HEK293 (cell line): ENCODE measurements around the gene MATCAP1.
A peak's percentile ranks its signal among the peaks of the same experiment; 100 is the strongest.

Experiments
- CTCF ChIA-PET: fragments of 350-600 bp; formaldehyde crosslinking; extraction: SDS; loops from one replicate; lab custom pipeline; 2021; ENCODE audit warnings: antibody characterized with exemption; lab: Yijun Ruan, JAX
- POLR2A ChIA-PET: fragments of 300-600 bp; formaldehyde crosslinking; extraction: SDS; loops from one replicate; lab custom pipeline; 2020; ENCODE audit warnings: antibody characterized with exemption, inconsistent platforms; lab: Yijun Ruan, JAX
- H3K27ac ChIP-seq: fragments of 200-500 bp; sonication (Bioruptor generic); 2 replicates; pipeline ENCODE4 v1.5.1; 2014; ENCODE audit warnings: low read depth, low read length, control low read depth, inconsistent platforms; ENCODE audit errors: extremely low read depth
- H3K36me3 ChIP-seq, 2 experiments: fragments of 200-500 bp in 1 of 2; sonication (Bioruptor generic) in 1 of 2; 1 replicate in 1 of 2; 2 replicates in 1 of 2; pipeline ENCODE4 v1.5.1; 2014 to 2017; ENCODE audit warnings: inconsistent platforms in 2 of 2, low read length in 2 of 2; ENCODE audit not compliant: control insufficient read depth in 2 of 2, insufficient read depth in 1 of 2
- H3K4me1 ChIP-seq: fragments of 200-500 bp; sonication (Bioruptor generic); 2 replicates; pipeline ENCODE4 v1.5.1; 2014; ENCODE audit warnings: mild to moderate bottlenecking, low read length, inconsistent platforms; ENCODE audit not compliant: control insufficient read depth, insufficient read depth
- H3K4me3 ChIP-seq: 2 replicates; pipeline ENCODE4 v1.5.1; 2011; ENCODE audit warnings: low read depth, mild to moderate bottlenecking, control low read depth, low read length, moderate library complexity
- H3K9me3 ChIP-seq: fragments of 200-500 bp; sonication (Bioruptor generic); 2 replicates; pipeline ENCODE4 v1.5.1; 2014; ENCODE audit warnings: low read depth, low read length, inconsistent platforms; ENCODE audit not compliant: control insufficient read depth, insufficient read depth
- FEZF1 ChIP-seq: fragments of 450-650 bp; formaldehyde crosslinking; IDR thresholded peaks from 2 replicates; pipeline ENCODE4 v1.5.1; 2016; ENCODE audit warnings: missing biosample characterization, missing genetic modification characterization
- GLI4 ChIP-seq: fragments of 450-650 bp; formaldehyde crosslinking; IDR thresholded peaks from 2 replicates; pipeline ENCODE4 v1.5.1; 2016; ENCODE audit warnings: missing biosample characterization, missing genetic modification characterization
- IKZF3 ChIP-seq: fragments of 450-650 bp; IDR thresholded peaks from 2 replicates; pipeline ENCODE4 v1.5.0; 2018; ENCODE audit warnings: missing biosample characterization, mild to moderate bottlenecking, missing genetic modification characterization, moderate library complexity
- MYNN ChIP-seq: fragments of 450-650 bp; formaldehyde crosslinking; IDR thresholded peaks from 2 replicates; pipeline ENCODE4 v1.5.1; 2016; ENCODE audit warnings: missing biosample characterization, missing genetic modification characterization, borderline replicate concordance
- OSR2 ChIP-seq: fragments of 450-650 bp; formaldehyde crosslinking; IDR thresholded peaks from 2 replicates; pipeline ENCODE4 v1.5.1; 2016; ENCODE audit warnings: missing biosample characterization, missing genetic modification characterization
- ZBTB10 ChIP-seq: fragments of 450-650 bp; formaldehyde crosslinking; IDR thresholded peaks from 2 replicates; pipeline ENCODE4 v1.5.1; 2016; ENCODE audit warnings: missing biosample characterization, missing genetic modification characterization
- ZBTB17 ChIP-seq: fragments of 450-650 bp; formaldehyde crosslinking; IDR thresholded peaks from 2 replicates; pipeline ENCODE4 v1.5.1; 2016; ENCODE audit warnings: missing biosample characterization, missing genetic modification characterization
- ZFP3 ChIP-seq: fragments of 450-650 bp; formaldehyde crosslinking; IDR thresholded peaks from 2 replicates; pipeline ENCODE4 v1.5.1; 2016; ENCODE audit warnings: low read depth, missing biosample characterization, missing genetic modification characterization
- ZIC2 ChIP-seq: fragments of 450-650 bp; formaldehyde crosslinking; IDR thresholded peaks from 2 replicates; pipeline ENCODE4 v1.5.1; 2016; ENCODE audit warnings: missing biosample characterization, missing genetic modification characterization
- ZNF175 ChIP-seq: fragments of 450-650 bp; formaldehyde crosslinking; IDR thresholded peaks from 2 replicates; pipeline ENCODE4 v1.5.1; 2016; ENCODE audit warnings: missing biosample characterization, missing genetic modification characterization
- ZNF19 ChIP-seq: fragments of 450-650 bp; formaldehyde crosslinking; IDR thresholded peaks from 2 replicates; pipeline ENCODE4; 2016; ENCODE audit warnings: missing biosample characterization, missing genetic modification characterization, low read depth
- ZNF292 ChIP-seq: fragments of 450-650 bp; formaldehyde crosslinking; IDR thresholded peaks from 2 replicates; pipeline ENCODE4 v1.5.1; 2016; ENCODE audit warnings: low read depth, missing biosample characterization, missing genetic modification characterization, borderline replicate concordance
- ZNF37A ChIP-seq: fragments of 450-650 bp; IDR thresholded peaks from 2 replicates; pipeline ENCODE4 v1.5.1; 2018; ENCODE audit warnings: missing biosample characterization, missing genetic modification characterization
- ZNF501 ChIP-seq: fragments of 450-650 bp; formaldehyde crosslinking; IDR thresholded peaks from 2 replicates; pipeline ENCODE4 v1.5.1; 2016; ENCODE audit warnings: missing biosample characterization, missing genetic modification characterization
- ZNF600 ChIP-seq: fragments of 450-650 bp; formaldehyde crosslinking; IDR thresholded peaks from 2 replicates; pipeline ENCODE4 v1.5.1; 2016; ENCODE audit warnings: missing biosample characterization, missing genetic modification characterization
- ZNF701 ChIP-seq: fragments of 450-650 bp; formaldehyde crosslinking; IDR thresholded peaks from 2 replicates; pipeline ENCODE4 v1.5.1; 2016; ENCODE audit warnings: missing biosample characterization, missing genetic modification characterization
- ZSCAN5A ChIP-seq: fragments of 450-650 bp; formaldehyde crosslinking; IDR thresholded peaks from 2 replicates; pipeline ENCODE4 v1.5.1; 2016; ENCODE audit warnings: missing biosample characterization, missing genetic modification characterization
- TF ChIP-seq, protein P1 (sequence below): fragments of 450-650 bp; IDR thresholded peaks from 2 replicates; pipeline ENCODE4 v1.5.1; 2018; ENCODE audit warnings: missing biosample characterization, missing genetic modification characterization
- TF ChIP-seq, protein P2 (sequence below): fragments of 450-650 bp; formaldehyde crosslinking; IDR thresholded peaks from 2 replicates; pipeline ENCODE4 v1.5.1; 2016; ENCODE audit warnings: missing biosample characterization, missing genetic modification characterization
- TF ChIP-seq, protein P3 (sequence below): fragments of 450-650 bp; formaldehyde crosslinking; IDR thresholded peaks from 2 replicates; pipeline ENCODE4 v1.5.1; 2017; ENCODE audit warnings: missing biosample characterization, missing genetic modification characterization

The MATCAP1 gene

DNA sequence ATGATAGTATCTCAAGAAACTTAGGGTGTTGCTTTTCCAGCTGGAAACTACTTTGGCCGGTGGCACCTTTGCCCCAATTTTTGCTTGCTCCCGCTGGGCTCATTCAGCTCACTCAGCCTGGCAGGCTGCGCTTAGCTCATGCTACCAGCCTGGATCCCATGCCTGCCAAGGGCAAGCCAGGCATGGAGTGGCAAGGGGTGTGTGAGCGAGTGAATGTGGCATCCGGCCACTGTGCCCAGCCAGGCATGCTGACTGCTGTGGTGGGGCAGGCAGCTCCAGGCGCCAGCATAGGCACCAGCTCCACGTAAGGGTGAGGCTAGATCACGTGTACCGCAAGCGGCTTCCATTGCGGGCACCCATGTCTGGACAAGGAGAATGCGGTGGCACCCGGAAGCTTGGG is 42.4 kb downstream of the MATCAP1 start:
- Histone ChIP-seq H3K4me3 (no peak overlapping the region), H3K27ac (no peak overlapping the region), H3K4me1 (no peaks in the 10 kb centered on the region; the same call in 1 of the 2 replicates), H3K9me3 (no peaks in the 10 kb centered on the region), H3K36me3 (peaks cover 16 to 97% of the 10 kb centered on the region in 2 experiments; a peak in 2 of 3 replicates)
- ChIA-PET POLR2A (no interaction called here), CTCF (interaction anchor here (0.6 to 2.9 kb wide), 5 partner anchors 10 to 180 kb away, joined by 3 to 20 read pairs (median 5); partner anchors contain the start of genes B3GNT9 and CES3)
- TF ChIP-seq ZNF19 (tag by site-specific recombination) (no peak), IKZF3 (tag by site-specific recombination) (no peak), FEZF1 (no peak), ZBTB10 (tag by site-specific recombination) (no peak), ZNF701 (tag by site-specific recombination) (no peak), OSR2 (tag by site-specific recombination) (no peak), ZFP3 (no peak), ZNF292 (no peak), ZBTB17 (tag by site-specific recombination) (no peak), ZNF37A (no peak)
- TF ChIP-seq, protein P1, sequence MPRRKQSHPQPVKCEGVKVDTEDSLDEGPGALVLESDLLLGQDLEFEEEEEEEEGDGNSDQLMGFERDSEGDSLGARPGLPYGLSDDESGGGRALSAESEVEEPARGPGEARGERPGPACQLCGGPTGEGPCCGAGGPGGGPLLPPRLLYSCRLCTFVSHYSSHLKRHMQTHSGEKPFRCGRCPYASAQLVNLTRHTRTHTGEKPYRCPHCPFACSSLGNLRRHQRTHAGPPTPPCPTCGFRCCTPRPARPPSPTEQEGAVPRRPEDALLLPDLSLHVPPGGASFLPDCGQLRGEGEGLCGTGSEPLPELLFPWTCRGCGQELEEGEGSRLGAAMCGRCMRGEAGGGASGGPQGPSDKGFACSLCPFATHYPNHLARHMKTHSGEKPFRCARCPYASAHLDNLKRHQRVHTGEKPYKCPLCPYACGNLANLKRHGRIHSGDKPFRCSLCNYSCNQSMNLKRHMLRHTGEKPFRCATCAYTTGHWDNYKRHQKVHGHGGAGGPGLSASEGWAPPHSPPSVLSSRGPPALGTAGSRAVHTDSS (tag by site-specific recombination), result no peak
- TF ChIP-seq, protein P2, sequence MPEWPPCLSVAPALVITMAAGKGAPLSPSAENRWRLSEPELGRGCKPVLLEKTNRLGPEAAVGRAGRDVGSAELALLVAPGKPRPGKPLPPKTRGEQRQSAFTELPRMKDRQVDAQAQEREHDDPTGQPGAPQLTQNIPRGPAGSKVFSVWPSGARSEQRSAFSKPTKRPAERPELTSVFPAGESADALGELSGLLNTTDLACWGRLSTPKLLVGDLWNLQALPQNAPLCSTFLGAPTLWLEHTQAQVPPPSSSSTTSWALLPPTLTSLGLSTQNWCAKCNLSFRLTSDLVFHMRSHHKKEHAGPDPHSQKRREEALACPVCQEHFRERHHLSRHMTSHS, result no peak
- TF ChIP-seq, protein P3, sequence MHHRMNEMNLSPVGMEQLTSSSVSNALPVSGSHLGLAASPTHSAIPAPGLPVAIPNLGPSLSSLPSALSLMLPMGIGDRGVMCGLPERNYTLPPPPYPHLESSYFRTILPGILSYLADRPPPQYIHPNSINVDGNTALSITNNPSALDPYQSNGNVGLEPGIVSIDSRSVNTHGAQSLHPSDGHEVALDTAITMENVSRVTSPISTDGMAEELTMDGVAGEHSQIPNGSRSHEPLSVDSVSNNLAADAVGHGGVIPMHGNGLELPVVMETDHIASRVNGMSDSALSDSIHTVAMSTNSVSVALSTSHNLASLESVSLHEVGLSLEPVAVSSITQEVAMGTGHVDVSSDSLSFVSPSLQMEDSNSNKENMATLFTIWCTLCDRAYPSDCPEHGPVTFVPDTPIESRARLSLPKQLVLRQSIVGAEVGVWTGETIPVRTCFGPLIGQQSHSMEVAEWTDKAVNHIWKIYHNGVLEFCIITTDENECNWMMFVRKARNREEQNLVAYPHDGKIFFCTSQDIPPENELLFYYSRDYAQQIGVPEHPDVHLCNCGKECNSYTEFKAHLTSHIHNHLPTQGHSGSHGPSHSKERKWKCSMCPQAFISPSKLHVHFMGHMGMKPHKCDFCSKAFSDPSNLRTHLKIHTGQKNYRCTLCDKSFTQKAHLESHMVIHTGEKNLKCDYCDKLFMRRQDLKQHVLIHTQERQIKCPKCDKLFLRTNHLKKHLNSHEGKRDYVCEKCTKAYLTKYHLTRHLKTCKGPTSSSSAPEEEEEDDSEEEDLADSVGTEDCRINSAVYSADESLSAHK (tag by site-specific recombination), result no peak

GRCh38 chr16:67137605-67138004 is 46.2 kb downstream of the MATCAP1 start:
- ChIA-PET CTCF (interaction anchor here (0.6 to 1.5 kb wide), 5 partner anchors 12 to 417 kb away, joined by 3 to 7 read pairs (median 5); no protein-coding TSS in a partner anchor), POLR2A (interaction anchor here (0.8 kb wide), 1 partner anchor 118 kb away, joined by 4 read pairs; no protein-coding TSS in a partner anchor)
- no peak overlapping the region for H3K27ac ChIP-seq
- TF ChIP-seq MYNN (tag by site-specific recombination) (no peak), ZNF175 (tag by site-specific recombination) (no peak), ZSCAN5A (no peak), GLI4 (tag by site-specific recombination) (no peak), ZNF501 (tag by site-specific recombination) (no peak), ZIC2 (tag by site-specific recombination) (peak; percentile 22; the same call in 1 of the 2 replicates), ZNF600 (tag by site-specific recombination) (no peak)
- H3K4me1 ChIP-seq, result no peaks in the 10 kb centered on the region; the same call in 1 of the 2 replicates
- H3K36me3 ChIP-seq, result peaks cover 20 to 91% of the 10 kb centered on the region in 2 experiments; a peak in 2 of 3 replicates
- H3K4me3 ChIP-seq, result no peak overlapping the region
- H3K9me3 ChIP-seq, result no peaks in the 10 kb centered on the region
